ENCODE measurements around the gene GNAS-AS1.
A peak's percentile ranks its signal among the peaks of the same experiment; 100 is the strongest.

Gene GNAS-AS1

DNA sequence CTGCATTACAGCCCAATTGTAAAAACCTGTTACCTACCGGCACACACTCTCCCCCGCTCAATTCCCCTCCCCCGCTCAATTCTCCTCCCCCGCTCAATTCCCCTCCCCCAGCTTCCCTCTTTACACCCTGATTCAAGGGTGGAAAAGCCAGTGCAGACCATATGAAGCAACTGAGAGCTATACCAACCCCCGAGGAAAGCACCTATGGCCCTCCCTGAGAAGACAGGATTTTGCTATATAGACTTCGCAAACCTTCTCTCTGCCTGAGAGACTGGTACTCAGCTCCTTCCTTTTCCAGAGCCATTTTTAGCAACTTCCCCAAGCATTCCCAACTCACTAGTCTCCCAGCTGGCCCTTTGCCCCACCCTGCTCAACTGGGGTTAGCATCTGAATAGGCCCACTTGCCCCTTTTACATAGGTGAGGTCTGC is 7.6 kb downstream of the GNAS-AS1 start:
- in situ Hi-C loops (cut with MboI; ENCODE audit: low sequenced_read_pairs): no loop called here
- no peak overlapping the region for H3K4me3 ChIP-seq
- no peak for DNase-seq (ENCODE audit: low spot score in 2 of 2)
- H3K9me3 ChIP-seq: no peaks in the 10 kb centered on the region
- H3K27me3 ChIP-seq (ENCODE audit: low read depth): peaks cover 66% of the 10 kb centered on the region
- H3K36me3 ChIP-seq (replicated peaks): no peaks in the 10 kb centered on the region
- no peaks in the 10 kb centered on the region for H3K4me1 ChIP-seq

DNA sequence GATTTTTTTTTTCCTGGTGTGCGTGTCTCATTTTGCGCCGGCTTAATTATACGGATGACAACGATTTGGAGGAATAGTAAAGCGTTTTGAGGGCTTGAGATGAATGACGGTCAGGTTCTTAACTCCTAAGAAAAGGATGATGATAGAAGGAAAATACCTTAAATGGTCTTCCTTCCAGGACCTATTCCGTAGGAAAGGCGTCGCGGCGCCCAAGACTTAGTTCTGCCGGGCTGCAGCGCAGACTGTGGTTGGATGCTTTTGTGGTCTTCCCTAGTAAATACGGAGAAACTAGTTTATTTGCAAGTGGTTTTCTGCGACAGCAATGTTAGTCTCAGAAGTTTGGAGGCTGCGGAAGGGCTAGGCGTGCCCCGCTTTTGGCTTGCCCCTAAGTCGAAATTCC is 8.4 kb downstream of the GNAS-AS1 start:
- in situ Hi-C loops (cut with MboI; ENCODE audit: low sequenced_read_pairs): no loop called here
- Histone ChIP-seq H3K4me3 (no peak overlapping the region), H3K36me3 (replicated peaks) (no peaks in the 10 kb centered on the region), H3K4me1 (no peaks in the 10 kb centered on the region), H3K9me3 (no peaks in the 10 kb centered on the region), H3K27me3 (ENCODE audit: low read depth) (peaks cover 60% of the 10 kb centered on the region)
- DNase-seq (ENCODE audit: low spot score in 2 of 2): no peak

- in situ Hi-C loops (cut with MboI; ENCODE audit: low sequenced_read_pairs): no loop called here
- no peaks in the 10 kb centered on the region for H3K4me1 ChIP-seq
Measured at GRCh38 chr20:58841539-58842264, 9.0 kb downstream of the GNAS-AS1 start.

GRCh38 chr20:58840816-58841538 is 9.7 kb downstream of the GNAS-AS1 start:
- DNase-seq (ENCODE audit: low spot score in 2 of 2): no peak
- H3K4me1 ChIP-seq: no peaks in the 10 kb centered on the region
- in situ Hi-C loops (cut with MboI; ENCODE audit: low sequenced_read_pairs): no loop called here
- H3K27me3 ChIP-seq (ENCODE audit: low read depth): peaks cover 52% of the 10 kb centered on the region
- H3K9me3 ChIP-seq: no peaks in the 10 kb centered on the region
- H3K36me3 ChIP-seq (replicated peaks): no peaks in the 10 kb centered on the region
- no peak overlapping the region for H3K4me3 ChIP-seq

More at GRCh38 chr20:58841539-58842264, 9.0 kb downstream of the GNAS-AS1 start:
- H3K27me3 ChIP-seq (ENCODE audit: low read depth): peaks cover 60% of the 10 kb centered on the region
- no peaks in the 10 kb centered on the region for H3K9me3 ChIP-seq
- DNase-seq (ENCODE audit: low spot score in 2 of 2): no peak
- H3K4me3 ChIP-seq: no peak overlapping the region
- H3K36me3 ChIP-seq (replicated peaks): no peaks in the 10 kb centered on the region

GRCh38 chr20:58839991-58840747 is 10.5 kb downstream of the GNAS-AS1 start:
- Histone ChIP-seq H3K27me3 (ENCODE audit: low read depth) (peaks cover 49% of the 10 kb centered on the region), H3K4me3 (no peak overlapping the region), H3K4me1 (no peaks in the 10 kb centered on the region), H3K9me3 (no peaks in the 10 kb centered on the region), H3K36me3 (replicated peaks) (no peaks in the 10 kb centered on the region)
- in situ Hi-C loops (cut with MboI; ENCODE audit: low sequenced_read_pairs): loop anchor here (5.0 to 10.0 kb wide), 2 partner anchors 358 to 595 kb away; no protein-coding TSS in a partner anchor
- no peak for DNase-seq (ENCODE audit: low spot score in 2 of 2)

GRCh38 chr20:58839474-58839874 is 11.2 kb downstream of the GNAS-AS1 start:
- in situ Hi-C loops (cut with MboI; ENCODE audit: low sequenced_read_pairs): loop anchor here (5.0 to 10.0 kb wide), 2 partner anchors 357 to 595 kb away; no protein-coding TSS in a partner anchor
- no peaks in the 10 kb centered on the region for H3K36me3 ChIP-seq (replicated peaks)
- peaks cover 51% of the 10 kb centered on the region for H3K27me3 ChIP-seq (ENCODE audit: low read depth)
- H3K9me3 ChIP-seq: no peaks in the 10 kb centered on the region
- H3K4me1 ChIP-seq: no peaks in the 10 kb centered on the region
- DNase-seq (ENCODE audit: low spot score in 2 of 2): peak; percentile 49 to 86
- 0 out of 2 replicates have a peak overlapping the region, but pooled peaks have one; percentile 8 for H3K4me3 ChIP-seq

GRCh38 chr20:58838174-58838573 is 12.5 kb downstream of the GNAS-AS1 start:
- no peaks in the 10 kb centered on the region for H3K4me1 ChIP-seq
- in situ Hi-C loops (cut with MboI; ENCODE audit: low sequenced_read_pairs): loop anchor here (5.0 to 10.0 kb wide), 2 partner anchors 356 to 593 kb away; no protein-coding TSS in a partner anchor
- H3K36me3 ChIP-seq (replicated peaks): no peaks in the 10 kb centered on the region
- H3K27me3 ChIP-seq (ENCODE audit: low read depth): peaks cover 45% of the 10 kb centered on the region
- no peak for DNase-seq (ENCODE audit: low spot score in 2 of 2)
- H3K4me3 ChIP-seq: no peak overlapping the region
- no peaks in the 10 kb centered on the region for H3K9me3 ChIP-seq

- Histone ChIP-seq H3K27me3 (ENCODE audit: low read depth) (peaks cover 47% of the 10 kb centered on the region), H3K36me3 (replicated peaks) (no peaks in the 10 kb centered on the region), H3K4me1 (no peaks in the 10 kb centered on the region), H3K9me3 (no peaks in the 10 kb centered on the region), H3K4me3 (no peak overlapping the region)
- DNase-seq (ENCODE audit: low spot score in 2 of 2): no peak
- in situ Hi-C loops (cut with MboI; ENCODE audit: low sequenced_read_pairs): loop anchor here (5.0 to 10.0 kb wide), 2 partner anchors 355 to 593 kb away; no protein-coding TSS in a partner anchor
Measured at GRCh38 chr20:58837717-58838116, 13.0 kb downstream of the GNAS-AS1 start.

GRCh38 chr20:58836616-58837204 is 14.0 kb downstream of the GNAS-AS1 start:
- in situ Hi-C loops (cut with MboI; ENCODE audit: low sequenced_read_pairs): loop anchor here (5.0 to 10.0 kb wide), 2 partner anchors 354 to 592 kb away; no protein-coding TSS in a partner anchor
- DNase-seq (ENCODE audit: low spot score in 2 of 2): no peak
- peaks cover 46% of the 10 kb centered on the region for H3K27me3 ChIP-seq (ENCODE audit: low read depth)
- H3K36me3 ChIP-seq (replicated peaks): no peaks in the 10 kb centered on the region
- H3K4me3 ChIP-seq: no peak overlapping the region
- no peaks in the 10 kb centered on the region for H3K4me1 ChIP-seq
- no peaks in the 10 kb centered on the region for H3K9me3 ChIP-seq

GRCh38 chr20:58835231-58835630 is 15.5 kb downstream of the GNAS-AS1 start:
- Histone ChIP-seq H3K4me3 (no peak overlapping the region), H3K27me3 (ENCODE audit: low read depth) (peaks cover 33% of the 10 kb centered on the region), H3K36me3 (replicated peaks) (no peaks in the 10 kb centered on the region), H3K4me1 (no peaks in the 10 kb centered on the region), H3K9me3 (no peaks in the 10 kb centered on the region)
- no peak for DNase-seq (ENCODE audit: low spot score in 2 of 2)
- in situ Hi-C loops (cut with MboI; ENCODE audit: low sequenced_read_pairs): loop anchor here (5.0 to 10.0 kb wide), 2 partner anchors 353 to 590 kb away; no protein-coding TSS in a partner anchor

DNA sequence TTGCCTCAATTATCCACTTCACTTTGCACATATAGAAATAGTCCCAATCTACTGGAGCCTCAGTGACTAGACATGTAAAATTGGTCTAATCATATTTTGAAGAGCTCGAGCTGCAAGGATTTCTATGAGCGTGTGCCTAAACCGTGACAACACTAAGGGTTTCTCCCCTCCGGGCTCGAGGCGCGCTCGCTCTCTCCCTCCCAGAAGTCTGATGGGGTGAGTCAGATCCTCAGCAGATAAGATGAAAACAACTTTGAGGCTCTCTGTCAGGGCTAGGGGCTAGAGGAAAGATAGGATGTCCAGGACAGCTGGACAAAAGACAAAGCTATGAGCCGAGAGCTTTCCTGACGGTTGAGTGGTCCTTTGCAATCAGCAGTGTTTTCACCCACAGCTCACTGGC is 16.8 kb downstream of the GNAS-AS1 start:
- Histone ChIP-seq H3K9me3 (no peaks in the 10 kb centered on the region), H3K4me3 (no peak overlapping the region), H3K4me1 (no peaks in the 10 kb centered on the region), H3K27me3 (ENCODE audit: low read depth) (peaks cover 24% of the 10 kb centered on the region), H3K36me3 (replicated peaks) (no peaks in the 10 kb centered on the region)
- in situ Hi-C loops (cut with MboI; ENCODE audit: low sequenced_read_pairs): loop anchor here (10.0 kb wide), 1 partner anchor 589 kb away; no protein-coding TSS in a partner anchor
- DNase-seq (ENCODE audit: low spot score in 2 of 2): no peak

DNA sequence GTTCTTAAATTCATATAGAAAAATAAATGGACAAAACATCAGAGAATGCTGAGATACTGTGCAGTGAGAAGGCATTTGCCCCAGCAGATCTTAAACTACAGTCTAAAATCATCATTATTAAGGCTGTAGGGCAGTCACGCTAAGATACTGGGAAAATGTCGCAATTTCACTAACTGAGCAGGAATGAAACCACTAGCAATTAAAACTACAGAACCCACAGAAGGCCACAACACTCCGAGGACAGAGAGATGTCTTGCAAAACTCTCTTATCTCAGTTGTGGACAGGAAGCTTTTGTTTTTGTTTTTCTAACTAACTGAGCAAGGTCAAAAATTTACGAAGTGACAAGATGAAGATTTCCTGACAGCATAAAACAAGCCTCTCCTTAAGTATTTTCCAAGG is 18.2 kb downstream of the GNAS-AS1 start:
- H3K36me3 ChIP-seq (replicated peaks): no peaks in the 10 kb centered on the region
- in situ Hi-C loops (cut with MboI; ENCODE audit: low sequenced_read_pairs): loop anchor here (10.0 kb wide), 1 partner anchor 588 kb away; no protein-coding TSS in a partner anchor
- no peak for DNase-seq (ENCODE audit: low spot score in 2 of 2)
- peaks cover 24% of the 10 kb centered on the region for H3K27me3 ChIP-seq (ENCODE audit: low read depth)
- no peaks in the 10 kb centered on the region for H3K9me3 ChIP-seq
- no peaks in the 10 kb centered on the region for H3K4me1 ChIP-seq
- H3K4me3 ChIP-seq: no peak overlapping the region

DNA sequence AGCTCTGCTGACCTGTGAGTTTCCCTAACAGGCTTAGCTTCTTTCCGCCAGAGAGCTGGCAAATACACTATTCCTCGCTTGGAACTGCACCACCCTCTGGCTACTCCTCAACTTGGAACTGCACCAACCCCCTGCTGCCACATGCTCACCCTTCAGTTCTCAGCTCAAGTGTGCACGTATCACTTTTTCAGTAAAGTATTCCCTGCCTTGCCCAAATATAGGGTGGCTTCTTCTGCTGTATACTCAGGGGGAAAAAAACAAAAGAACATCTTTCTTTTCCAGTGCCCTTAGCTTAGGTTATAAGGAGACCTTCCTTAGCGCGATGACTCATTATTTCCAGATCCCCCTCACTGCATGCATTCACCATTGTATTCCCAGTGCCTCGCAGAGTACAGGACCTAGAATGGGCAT is 21.2 kb downstream of the GNAS-AS1 start:
- H3K36me3 ChIP-seq (replicated peaks): no peaks in the 10 kb centered on the region
- H3K9me3 ChIP-seq: no peaks in the 10 kb centered on the region
- H3K4me3 ChIP-seq: no peak overlapping the region
- in situ Hi-C loops (cut with MboI; ENCODE audit: low sequenced_read_pairs): no loop called here
- H3K4me1 ChIP-seq: no peaks in the 10 kb centered on the region
- no peak for DNase-seq (ENCODE audit: low spot score in 2 of 2)
- H3K27me3 ChIP-seq (ENCODE audit: low read depth): peaks cover 19% of the 10 kb centered on the region

Measured in HAP-1 (cell line).